K562 (cell line): ENCODE results near the gene LIMD2. TPM values are rescaled to one million over a fixed set of nuclear protein-coding genes. Genes with fewer than 3 reads are reported as not detected.
A peak's percentile ranks its signal among the peaks of the same experiment; 100 is the strongest.

Experiments
- ADNP ChIP-seq: fragments of 200-800 bp; sonication (Bioruptor generic); IDR thresholded peaks from 2 replicates; pipeline ENCODE4 v1.6.1; 2016; ENCODE audit warnings: missing genetic modification characterization, missing compliant biosample characterization
- CBX1 ChIP-seq: sonication (generic); IDR thresholded peaks from 2 replicates; pipeline ENCODE4 v1.6.1; 2016; ENCODE audit warnings: antibody characterized with exemption, low read depth, mild to moderate bottlenecking
- E2F3 ChIP-seq: fragments of 250-450 bp; sonication (Bioruptor Pico); IDR thresholded peaks from 2 replicates; pipeline ENCODE4 v1.4.0; 2020; ENCODE audit warnings: mild to moderate bottlenecking
- HMG20B ChIP-seq: fragments of 250-450 bp; sonication (Bioruptor Pico); IDR thresholded peaks from 2 replicates; pipeline ENCODE4 v1.5.0; 2021; ENCODE audit warnings: mild to moderate bottlenecking
- JUND ChIP-seq, 2 experiments: IDR thresholded peaks; 2 replicates in 1 of 2; 3 replicates in 1 of 2; pipeline ENCODE4 v1.6.1; 2011; ENCODE audit warnings: borderline replicate concordance in 2 of 2, low read depth in 2 of 2, low read length in 2 of 2, improper control_type of control experiment in 1 of 2, missing biosample characterization in 1 of 2, missing genetic modification characterization in 1 of 2, missing genetic modification reagents in 1 of 2
- NRF1 ChIP-seq, 2 experiments: fragments of 450-650 bp; IDR thresholded peaks in 1 of 2; conservative IDR thresholded peaks in 1 of 2; 2 replicates each; pipeline ENCODE4 v1.6.1; 2014; ENCODE audit warnings: mild to moderate bottlenecking in 2 of 2
- RBM25 ChIP-seq: fragments of 200-400 bp; formaldehyde crosslinking; IDR thresholded peaks from 2 replicates; pipeline ENCODE4 v1.6.1; 2018; ENCODE audit warnings: low read length, low read depth, moderate library complexity; ENCODE audit not compliant: severe bottlenecking
- USF1 ChIP-seq: sonication (generic); formaldehyde crosslinking; IDR thresholded peaks from 2 replicates; pipeline ENCODE4 v1.9.0; 2022; ENCODE audit warnings: mild to moderate bottlenecking, missing genetic modification reagents
- ZNF134 ChIP-seq: fragments of 250-450 bp; sonication (Bioruptor Pico); conservative IDR thresholded peaks from 2 replicates; pipeline ENCODE4 v1.4.0; 2020
- ZNF253 ChIP-seq: fragments of 250-450 bp; sonication (Bioruptor Pico); conservative IDR thresholded peaks from 2 replicates; pipeline ENCODE4 v1.6.1; 2021; ENCODE audit warnings: mild to moderate bottlenecking
- polyA plus RNA-seq, 8 experiments: library from polyadenylated mRNA; depleted of rRNA in 4 of 8; stranded (reverse) in 5 of 8; unstranded in 3 of 8; fragments of >200 nt; fragmentation: Nextera tagmentation in 2 of 8; fragmentation: Illumina TruSeq in 1 of 8; extraction: Ambion mirVana in 2 of 8; extraction: Trizol in 1 of 8; gene quantifications; 2 replicates each; pipeline versions ENCODE4 v1.2.1 to v1.2.3, GENCODE V29; 2011 to 2014; ENCODE audit warnings: inconsistent platforms in 1 of 8, missing spikeins in 1 of 8
- total RNA-seq, 7 experiments: library from RNA; depleted of rRNA in 6 of 7; stranded (reverse); fragments of >200 nt in 6 of 7; fragmentation: Illumina TruSeq in 2 of 7; extraction: Trizol in 2 of 7; gene quantifications; 2 replicates each; pipeline versions ENCODE4 v1.2.1 to v1.2.3, GENCODE V29; 2011 to 2021; ENCODE audit warnings: low replicate concordance in 1 of 7
- TF ChIP-seq, protein P1 (sequence below), 2 experiments: fragments of 450-650 bp in 1 of 2; sonication (generic) in 1 of 2; formaldehyde crosslinking in 1 of 2; IDR thresholded peaks; 2 replicates each; pipeline versions ENCODE4 v1.7.1 to v1.9.0; 2016 to 2022; ENCODE audit warnings: inconsistent platforms in 1 of 2, mild to moderate bottlenecking in 1 of 2, missing genetic modification reagents in 1 of 2
- TF ChIP-seq, protein P2 (sequence below), 2 experiments: fragments of 150-350 bp in 1 of 2; IDR thresholded peaks; 2 replicates each; pipeline ENCODE4 v1.6.1; 2012 to 2016; ENCODE audit warnings: low read depth in 2 of 2, low read length in 2 of 2, mild to moderate bottlenecking in 1 of 2, moderate library complexity in 1 of 2

Gene LIMD2
- total and polyA plus RNA-seq, 9 of the 15 experiments (the other 6 are each of a cell fraction or from before 2014, with no cell fraction given), result 0.07 to 11.2 (median 2.8) TPM

DNA sequence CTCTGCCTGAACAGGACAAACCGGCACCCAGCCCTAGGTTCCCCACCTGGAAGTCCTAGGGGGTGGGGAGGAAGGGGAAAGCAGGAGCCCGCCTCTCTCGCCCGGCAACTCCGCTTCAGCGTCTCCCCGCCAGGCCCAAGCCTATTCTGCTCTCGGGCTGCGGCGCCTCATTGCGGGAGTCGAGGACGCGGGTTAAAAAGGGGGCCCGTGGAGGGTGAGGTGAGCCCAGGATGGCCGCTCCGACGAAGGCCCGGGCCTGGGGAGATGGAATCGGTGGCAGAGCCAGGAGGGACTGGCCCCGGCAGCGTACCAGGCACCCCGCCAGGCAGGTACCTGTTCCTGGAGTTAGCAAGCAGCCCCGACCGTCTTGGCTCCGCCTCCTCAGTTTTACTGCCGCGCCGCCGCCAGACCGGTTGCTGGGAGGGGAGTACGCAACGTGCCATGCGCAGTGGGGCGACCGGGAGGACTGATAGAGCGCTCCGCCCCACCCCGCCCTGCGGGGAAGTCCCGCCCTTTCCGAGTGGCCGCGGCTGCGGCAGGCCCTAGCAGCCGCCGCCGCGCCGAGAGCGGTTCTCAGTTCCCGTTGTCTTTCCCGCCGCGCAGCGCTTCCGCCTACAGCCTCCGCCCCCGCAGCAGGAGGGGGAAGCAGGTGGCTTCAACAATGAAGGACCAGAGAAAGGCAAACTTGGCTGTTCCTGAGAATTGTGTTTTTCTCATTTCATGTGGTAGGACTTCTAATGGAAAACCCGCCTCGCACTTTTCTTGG is 41.7 kb upstream of the LIMD2 start, which contains the start of gene STRADA (continued):
- TF ChIP-seq, protein P1, sequence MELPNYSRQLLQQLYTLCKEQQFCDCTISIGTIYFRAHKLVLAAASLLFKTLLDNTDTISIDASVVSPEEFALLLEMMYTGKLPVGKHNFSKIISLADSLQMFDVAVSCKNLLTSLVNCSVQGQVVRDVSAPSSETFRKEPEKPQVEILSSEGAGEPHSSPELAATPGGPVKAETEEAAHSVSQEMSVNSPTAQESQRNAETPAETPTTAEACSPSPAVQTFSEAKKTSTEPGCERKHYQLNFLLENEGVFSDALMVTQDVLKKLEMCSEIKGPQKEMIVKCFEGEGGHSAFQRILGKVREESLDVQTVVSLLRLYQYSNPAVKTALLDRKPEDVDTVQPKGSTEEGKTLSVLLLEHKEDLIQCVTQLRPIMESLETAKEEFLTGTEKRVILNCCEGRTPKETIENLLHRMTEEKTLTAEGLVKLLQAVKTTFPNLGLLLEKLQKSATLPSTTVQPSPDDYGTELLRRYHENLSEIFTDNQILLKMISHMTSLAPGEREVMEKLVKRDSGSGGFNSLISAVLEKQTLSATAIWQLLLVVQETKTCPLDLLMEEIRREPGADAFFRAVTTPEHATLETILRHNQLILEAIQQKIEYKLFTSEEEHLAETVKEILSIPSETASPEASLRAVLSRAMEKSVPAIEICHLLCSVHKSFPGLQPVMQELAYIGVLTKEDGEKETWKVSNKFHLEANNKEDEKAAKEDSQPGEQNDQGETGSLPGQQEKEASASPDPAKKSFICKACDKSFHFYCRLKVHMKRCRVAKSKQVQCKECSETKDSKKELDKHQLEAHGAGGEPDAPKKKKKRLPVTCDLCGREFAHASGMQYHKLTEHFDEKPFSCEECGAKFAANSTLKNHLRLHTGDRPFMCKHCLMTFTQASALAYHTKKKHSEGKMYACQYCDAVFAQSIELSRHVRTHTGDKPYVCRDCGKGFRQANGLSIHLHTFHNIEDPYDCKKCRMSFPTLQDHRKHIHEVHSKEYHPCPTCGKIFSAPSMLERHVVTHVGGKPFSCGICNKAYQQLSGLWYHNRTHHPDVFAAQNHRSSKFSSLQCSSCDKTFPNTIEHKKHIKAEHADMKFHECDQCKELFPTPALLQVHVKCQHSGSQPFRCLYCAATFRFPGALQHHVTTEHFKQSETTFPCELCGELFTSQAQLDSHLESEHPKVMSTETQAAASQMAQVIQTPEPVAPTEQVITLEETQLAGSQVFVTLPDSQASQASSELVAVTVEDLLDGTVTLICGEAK (IDR thresholded peaks at IDR 0.05), result peak; percentile 58; the same call in 1 of the 2 replicates
- TF ChIP-seq, protein P1 (CRISPR knock-in tag; IDR thresholded peaks at IDR 0.05), result no peak
- no peak for TF ChIP-seq ZNF253 (CRISPR knock-in tag)
- no peak for TF ChIP-seq USF1
- TF ChIP-seq ADNP (tag), result no peak
- TF ChIP-seq NRF1 (conservative IDR thresholded peaks at IDR 0.05 in 1 of 2, IDR thresholded peaks at IDR 0.05 in 1 of 2), result peak; percentile 94 to 95
- no peak for TF ChIP-seq ZNF134 (CRISPR knock-in tag)
- peak; percentile 78 for TF ChIP-seq RBM25
- TF ChIP-seq E2F3, result peak; percentile 93
- peak; percentile 72; the same call in 1 of the 2 replicates for TF ChIP-seq CBX1
- no peak for TF ChIP-seq HMG20B (CRISPR knock-in tag)
- TF ChIP-seq, protein P2, sequence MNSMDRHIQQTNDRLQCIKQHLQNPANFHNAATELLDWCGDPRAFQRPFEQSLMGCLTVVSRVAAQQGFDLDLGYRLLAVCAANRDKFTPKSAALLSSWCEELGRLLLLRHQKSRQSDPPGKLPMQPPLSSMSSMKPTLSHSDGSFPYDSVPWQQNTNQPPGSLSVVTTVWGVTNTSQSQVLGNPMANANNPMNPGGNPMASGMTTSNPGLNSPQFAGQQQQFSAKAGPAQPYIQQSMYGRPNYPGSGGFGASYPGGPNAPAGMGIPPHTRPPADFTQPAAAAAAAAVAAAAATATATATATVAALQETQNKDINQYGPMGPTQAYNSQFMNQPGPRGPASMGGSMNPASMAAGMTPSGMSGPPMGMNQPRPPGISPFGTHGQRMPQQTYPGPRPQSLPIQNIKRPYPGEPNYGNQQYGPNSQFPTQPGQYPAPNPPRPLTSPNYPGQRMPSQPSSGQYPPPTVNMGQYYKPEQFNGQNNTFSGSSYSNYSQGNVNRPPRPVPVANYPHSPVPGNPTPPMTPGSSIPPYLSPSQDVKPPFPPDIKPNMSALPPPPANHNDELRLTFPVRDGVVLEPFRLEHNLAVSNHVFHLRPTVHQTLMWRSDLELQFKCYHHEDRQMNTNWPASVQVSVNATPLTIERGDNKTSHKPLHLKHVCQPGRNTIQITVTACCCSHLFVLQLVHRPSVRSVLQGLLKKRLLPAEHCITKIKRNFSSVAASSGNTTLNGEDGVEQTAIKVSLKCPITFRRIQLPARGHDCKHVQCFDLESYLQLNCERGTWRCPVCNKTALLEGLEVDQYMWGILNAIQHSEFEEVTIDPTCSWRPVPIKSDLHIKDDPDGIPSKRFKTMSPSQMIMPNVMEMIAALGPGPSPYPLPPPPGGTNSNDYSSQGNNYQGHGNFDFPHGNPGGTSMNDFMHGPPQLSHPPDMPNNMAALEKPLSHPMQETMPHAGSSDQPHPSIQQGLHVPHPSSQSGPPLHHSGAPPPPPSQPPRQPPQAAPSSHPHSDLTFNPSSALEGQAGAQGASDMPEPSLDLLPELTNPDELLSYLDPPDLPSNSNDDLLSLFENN (IDR thresholded peaks at IDR 0.05; ENCODE audit: low read depth in 2 of 2, low read length in 2 of 2), result peak in 1 of 2 experiments; percentile 49; a peak in 1 of 4 replicates
- TF ChIP-seq JUND (IDR thresholded peaks at IDR 0.05; ENCODE audit: borderline replicate concordance, low read depth, low read length), result 0 out of 2 replicates have a peak, but pooled peaks have one; percentile 51
- no peak for TF ChIP-seq JUND (tag; IDR thresholded peaks at IDR 0.05; ENCODE audit: borderline replicate concordance, low read depth, low read length)
